M059J (cell line): Measurements from ENCODE around the gene SERPINB10. TPM values are rescaled to one million over a fixed set of nuclear protein-coding genes. Genes with fewer than 3 reads are reported as not detected.

Experiments used
- DNase-seq: peaks from one replicate; pipeline ENCODE4 v3.0.0-alpha.2; 2012; ENCODE audit warnings: low read depth
- total RNA-seq: library from RNA; depleted of rRNA; stranded (reverse); fragments of >200 nt; shearing (Covaris generic); gene quantifications from 2 replicates; pipeline ENCODE4 v1.2.3, GENCODE V29; 2014

SERPINB10 gene
- total RNA-seq, 1 experiment from 2014 or later: not detected

DNA sequence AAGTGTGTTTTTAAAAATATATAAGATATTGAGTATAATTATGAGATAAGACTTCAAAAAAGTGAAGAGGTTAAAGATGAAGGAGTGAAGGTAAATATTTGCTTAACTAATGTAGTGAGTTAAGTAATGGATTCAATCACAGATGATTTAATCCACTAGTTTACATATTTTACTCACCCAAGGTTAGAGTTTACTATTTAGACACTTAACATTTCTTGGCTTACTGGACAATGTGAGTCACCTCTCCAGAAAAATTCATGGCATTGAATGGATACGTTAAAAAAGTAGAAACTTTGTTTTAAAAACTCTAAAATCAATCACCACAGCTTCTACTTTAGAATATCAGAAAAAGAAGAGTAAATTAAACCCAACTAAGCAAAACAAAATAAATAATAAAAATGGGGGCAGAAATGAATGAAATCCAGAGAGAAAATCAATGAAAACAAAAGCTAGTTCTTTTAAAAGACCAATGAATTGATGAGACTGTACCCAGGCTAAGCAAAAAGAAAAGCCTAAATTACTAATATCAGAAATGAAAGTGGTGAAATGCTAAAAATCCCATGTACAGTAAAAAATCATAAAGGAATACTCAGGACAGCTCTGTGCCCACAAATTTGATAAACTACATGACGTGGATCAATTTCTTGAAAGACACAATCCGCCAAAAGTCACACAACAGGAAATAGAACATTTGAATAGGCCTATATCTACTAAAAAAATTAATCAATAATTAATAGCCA lies 39.5 kb downstream of the SERPINB10 start:
- no peak for DNase-seq

DNA sequence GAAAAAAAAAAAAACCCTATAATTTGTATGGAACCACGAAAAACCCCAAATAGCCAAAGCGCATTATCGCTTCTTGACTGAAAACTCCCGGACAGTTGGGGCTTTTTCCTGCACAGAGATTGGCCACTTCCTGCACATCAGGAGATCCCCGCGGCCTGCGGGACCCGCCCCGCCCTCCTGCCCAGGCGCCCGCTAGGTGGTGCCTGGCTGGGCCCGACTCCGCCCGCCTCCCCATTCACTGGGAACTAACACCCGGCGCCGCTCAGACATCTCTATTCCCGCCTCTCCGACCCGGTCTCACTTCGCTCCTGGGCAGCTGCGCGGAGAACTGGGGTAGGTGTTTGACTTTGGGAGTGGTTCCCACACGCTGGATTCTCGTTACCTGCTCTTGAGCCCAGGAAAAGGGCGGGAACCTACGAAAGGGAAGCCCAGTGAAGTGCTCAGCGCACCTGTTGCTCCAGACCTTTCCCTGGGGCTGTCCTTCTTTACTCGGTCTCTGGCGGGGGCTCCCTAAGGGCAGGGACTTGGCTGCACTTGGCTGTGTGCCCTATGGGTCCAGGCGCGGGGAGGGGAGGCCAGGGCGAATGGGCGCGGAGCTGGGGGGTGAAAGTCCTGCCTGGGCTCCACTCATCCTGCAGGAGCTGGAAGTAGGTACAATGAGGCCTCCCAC lies 41.4 kb downstream of the SERPINB10 start, which contains the start of gene HMSD:
Gene HMSD (plus strand): TSS at position 234 of the 670 bp plus-strand sequence. CDS start 4,155 bp downstream, outside the sequence.
- DNase-seq: peak; percentile 69

DNA sequence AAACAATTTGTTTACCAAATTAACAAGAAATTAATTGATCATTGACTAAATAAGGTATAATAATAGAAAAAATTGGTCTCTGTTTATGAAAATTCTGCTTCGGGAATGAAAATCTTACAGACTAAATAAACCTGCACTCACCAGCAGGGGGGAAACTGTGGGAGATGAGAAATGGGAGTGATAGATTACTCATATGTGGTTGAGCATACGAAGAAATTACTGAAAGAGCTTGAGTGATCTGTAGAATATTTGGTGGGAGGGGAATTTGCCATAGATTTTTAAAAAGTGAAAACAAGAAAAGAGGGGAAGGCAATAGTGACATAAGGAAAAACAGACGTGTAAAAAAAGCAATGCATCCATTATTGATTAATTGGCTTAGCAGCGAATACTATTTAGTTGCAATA lies 43.5 kb downstream of the SERPINB10 start:
- DNase-seq: peak; percentile 48

DNA sequence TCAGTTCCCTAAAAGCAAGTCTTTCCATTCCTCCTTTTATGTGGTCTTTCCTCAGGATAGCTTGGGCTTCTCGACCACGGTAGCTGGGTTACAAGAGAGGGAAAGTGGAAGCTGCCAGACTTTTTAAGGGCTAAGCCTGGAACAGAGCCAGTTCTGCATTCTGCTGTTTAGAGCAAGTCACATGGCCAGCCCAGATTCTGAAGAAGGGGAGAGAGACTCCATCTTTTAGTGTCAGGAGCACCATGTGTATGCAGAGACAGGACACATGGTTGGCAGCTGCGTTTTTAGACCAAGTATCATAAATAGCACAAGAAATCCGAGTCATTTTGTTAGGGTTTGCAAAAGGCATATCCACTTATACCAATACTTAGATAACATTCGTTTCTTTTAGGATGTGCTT lies 46.1 kb downstream of the SERPINB10 start:
- no peak for DNase-seq

DNA sequence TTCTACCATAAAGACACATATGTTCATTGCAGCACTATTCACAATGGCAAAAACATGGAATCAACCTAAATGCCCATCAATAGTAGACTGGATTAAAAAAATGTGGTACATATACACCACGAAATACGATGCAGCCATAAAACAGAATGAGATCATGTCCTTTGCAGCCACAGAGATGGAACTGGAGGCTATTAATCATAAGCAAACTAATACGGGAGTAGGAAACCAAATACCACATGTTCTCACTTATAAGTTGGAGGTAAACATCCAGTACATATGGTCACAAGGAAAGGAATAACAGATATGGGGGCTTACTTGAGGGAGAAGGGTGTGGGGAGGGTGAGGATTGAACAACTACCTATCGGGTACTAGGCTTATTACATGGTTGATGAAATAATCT lies 49.0 kb downstream of the SERPINB10 start:
- DNase-seq: peak; percentile 33

DNA sequence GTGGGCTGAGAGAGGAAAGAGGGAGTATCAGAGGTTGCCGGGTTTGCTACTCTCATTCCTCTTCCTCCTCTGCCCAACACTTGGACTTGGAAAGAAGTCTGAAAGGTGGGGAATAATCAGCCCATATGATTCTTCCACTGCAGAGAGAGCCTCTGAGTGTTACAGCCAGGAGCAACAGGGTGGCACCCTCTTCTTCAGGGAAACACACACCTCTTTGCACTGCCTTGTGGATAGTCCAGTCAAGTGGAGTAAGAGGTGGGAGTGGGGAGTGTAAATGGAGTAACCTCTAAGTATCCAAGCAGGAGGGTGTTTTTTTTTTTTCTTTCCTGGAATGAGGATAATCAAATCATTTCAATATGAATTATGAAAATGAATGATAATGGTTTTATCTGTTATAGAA lies 53.1 kb downstream of the SERPINB10 start:
- no peak for DNase-seq

DNA sequence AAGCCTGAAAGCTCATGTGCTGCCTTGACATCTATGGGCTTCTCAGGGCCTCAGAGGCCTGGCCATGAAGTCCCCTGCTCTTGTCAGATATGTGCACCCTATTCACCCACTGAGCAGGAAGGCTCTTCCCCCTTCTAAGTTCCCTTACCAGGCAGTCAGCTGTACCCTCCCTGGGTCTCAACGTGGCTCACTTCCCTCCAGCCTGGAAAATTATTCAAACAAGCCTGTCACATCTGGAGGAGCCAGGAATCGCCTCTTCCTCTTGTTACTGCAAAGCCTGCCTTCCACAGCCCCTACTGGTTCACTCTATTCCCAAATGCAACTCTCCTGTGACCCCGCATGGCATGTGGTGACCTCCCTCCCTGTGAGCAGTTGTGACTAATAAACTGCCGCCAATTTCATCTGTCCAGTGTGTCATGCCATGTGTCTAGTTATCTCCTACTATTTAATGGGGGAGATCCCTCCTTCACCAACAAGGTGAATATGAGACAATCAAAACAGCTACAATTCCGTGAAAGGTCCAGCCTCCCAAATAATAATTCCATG lies 53.8 kb downstream of the SERPINB10 start:
- peak; percentile 43 for DNase-seq

DNA sequence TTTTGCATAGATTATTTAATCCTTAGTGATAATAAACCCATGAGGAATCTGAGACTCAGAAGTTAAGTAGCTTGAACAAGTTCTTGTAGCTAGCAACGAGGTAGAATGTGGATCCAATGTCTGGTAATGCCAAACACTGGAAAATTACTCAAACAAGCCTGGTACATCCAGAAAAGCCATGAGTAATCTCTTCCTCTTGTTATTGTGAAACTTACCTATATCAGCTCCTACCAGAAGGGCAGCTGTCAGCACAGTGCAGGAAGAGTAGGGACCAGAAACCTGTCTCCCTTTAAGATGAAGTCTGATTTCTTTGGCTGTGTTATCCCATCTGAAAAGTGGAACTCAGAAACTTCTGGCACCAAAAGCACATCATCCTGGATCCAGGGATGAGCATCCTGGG lies 54.4 kb downstream of the SERPINB10 start:
- peak; percentile 35 for DNase-seq

DNA sequence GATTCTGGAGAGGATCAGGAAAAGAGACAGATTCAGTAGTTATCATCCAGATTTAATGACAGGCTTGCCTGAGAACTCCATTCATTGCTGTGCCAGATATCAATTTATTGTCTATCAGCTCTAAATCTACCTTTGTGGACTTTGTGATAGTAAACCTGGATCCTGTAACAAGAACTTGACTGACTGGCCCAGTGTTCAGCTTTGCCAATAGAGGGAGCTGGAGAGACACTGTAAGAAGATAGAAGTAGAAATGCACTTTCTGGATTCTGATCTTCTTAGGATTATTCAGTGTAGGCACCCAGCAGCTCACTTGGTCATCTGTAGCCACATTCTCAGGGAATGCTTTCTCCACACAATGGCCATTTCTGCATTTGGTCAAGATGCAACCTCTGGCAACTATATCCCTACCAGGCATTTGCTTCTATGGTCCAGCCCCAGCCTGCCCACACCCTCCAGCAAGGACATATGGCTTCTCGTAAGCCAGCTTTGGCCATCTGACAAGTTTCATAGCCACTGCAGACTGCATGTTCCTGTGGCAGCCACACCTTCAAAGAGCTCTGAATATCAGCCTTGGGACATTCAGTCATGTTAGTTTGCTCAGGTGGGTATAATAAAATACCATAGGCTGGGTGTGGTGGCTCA lies 56.0 kb downstream of the SERPINB10 start:
- peak; percentile 74 for DNase-seq

DNA sequence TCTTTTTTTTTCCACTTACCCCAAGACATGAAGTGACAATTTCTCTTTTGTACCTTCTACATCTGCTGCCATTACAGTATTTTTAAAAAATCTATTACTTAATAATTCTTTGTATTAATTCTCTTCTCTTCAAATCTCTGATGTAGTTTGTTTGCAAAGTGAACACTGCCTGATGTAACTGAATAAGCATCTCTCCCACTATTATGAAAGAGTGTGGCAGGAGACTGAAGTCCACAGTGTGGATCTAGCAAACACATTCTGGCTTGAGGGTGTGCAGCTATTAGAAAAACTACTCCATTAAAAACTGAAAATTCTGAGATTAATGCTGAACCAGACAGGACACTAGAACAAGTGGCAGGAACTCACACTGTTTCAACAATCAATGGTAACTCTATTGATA lies 57.1 kb downstream of the SERPINB10 start:
- no peak for DNase-seq

DNA sequence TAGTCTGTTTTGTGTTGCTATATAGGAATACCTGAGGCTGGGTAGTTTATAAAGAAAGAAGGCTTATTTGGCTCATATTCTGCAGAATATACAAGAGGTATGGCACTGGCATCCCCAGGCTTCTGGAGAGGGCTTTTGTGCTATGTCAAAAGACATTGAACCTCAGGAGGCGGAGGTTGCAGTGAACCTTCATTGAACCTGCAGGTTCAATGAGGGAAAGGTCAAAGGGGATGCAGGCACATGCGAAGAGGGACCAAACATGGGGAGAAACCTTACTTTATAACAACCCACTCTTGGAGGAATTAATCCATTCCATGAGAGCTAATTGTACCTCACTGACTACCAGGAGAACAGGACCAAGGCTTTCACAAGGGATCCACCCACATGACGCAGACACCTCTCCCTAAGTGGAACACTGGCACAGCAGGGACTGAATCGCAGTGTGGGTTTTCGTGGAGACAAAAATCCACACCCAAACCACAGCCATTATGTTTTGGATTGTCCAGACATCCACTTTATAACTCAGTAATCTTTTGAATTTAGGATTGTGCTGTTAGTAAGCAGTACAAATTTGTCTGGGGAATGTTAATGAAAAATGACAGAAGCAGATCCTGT lies 58.1 kb downstream of the SERPINB10 start:
- peak; percentile 57 for DNase-seq

DNA sequence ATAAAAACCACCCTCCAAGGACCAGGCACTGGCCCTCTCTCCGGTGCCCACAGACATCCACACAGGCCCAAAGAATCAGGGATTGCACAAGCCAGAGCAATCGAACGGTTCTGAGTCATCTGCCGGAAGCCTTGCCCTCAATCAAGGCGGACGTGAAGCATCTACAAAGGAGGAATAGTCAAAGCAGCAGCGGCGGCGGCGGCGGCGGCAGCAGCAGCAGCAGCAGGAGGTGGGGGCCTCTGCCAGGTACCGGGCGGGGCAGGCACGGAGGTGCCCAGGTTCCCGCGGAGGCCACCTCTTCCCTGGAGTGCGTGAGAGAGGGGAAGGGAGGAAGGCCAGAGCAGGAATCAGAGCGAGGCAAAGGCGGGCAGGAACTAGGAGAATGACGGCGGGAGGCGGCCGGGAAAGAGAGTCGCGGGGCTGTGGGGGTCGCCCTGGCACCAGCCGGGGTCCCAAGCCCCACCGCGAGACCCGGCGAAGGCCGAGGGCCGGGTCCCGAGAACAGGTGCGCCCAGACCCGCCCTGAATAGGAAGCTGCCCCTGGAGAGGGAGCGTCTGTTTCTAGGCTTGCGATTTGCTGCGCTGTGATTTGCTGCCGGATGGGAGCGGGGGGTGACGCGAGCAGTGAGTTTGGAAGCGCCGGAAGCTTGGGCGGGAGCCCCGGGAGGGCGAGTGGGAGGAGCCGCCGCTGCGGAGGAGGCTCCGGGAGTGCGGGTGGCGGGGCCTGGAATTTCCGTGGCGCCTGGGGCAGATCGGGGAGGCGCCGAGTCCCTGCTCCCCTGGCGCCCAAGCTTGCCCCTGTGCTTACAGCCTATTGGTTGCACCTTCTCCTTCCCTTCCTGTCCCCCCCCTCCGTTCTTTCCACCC lies 62.4 kb downstream of the SERPINB10 start, which contains the start of gene SERPINB8:
Gene SERPINB8 (plus strand): TSS at position 140 of the 867 bp plus-strand sequence. CDS start 8,228 bp downstream, outside the sequence.
- DNase-seq: peak; percentile 96

DNA sequence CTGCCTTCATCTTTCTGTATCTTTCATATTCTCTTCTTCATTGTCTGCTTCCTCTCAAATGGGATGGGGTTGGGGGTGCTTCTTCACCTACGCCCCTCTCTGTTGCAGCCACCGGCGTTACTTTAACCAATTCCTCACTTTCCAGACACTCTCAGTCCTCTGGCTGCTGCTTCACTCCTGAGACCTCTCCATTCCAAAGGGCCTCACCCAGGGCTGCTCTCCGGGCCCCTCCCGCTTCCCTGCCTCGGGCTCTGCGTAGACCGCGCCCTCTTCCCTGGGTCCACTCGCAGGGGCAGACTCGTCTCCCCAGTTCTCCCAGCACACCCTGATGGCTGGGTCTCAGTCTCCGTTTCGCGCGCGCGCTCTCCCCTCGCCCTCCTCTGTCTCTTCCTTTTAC lies 63.0 kb downstream of the SERPINB10 start:
- DNase-seq: no peak

DNA sequence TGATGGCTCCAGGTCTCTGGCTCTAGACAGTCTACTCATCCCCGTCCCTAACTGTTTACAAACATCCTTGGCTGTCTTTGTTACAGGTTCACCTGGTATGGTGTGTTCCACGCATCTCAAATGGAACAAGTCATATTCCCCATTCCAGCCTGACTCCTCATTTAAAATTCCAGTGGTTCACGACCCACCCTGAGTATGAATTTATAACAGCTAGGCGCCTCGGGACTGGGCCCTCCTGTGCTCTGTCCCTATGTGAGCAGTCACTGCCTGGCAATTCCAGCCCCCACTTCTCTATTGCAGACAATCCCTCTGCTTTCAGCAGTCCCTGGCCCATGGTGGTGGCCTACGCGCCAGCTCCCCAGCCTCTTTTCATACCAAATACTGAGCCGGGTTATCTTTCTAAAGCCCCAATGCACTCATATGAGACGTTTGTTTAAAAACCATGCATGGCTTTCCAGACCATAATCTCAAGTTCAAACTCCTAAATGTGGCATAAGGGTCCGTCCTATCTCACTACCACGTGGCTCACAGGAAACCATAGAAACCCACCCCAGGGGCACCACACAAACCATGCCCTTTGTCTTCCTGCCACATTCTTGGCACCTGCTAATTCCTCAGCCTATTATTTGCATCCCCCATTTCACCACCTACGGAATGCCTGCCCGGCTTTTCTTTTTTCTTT lies 63.7 kb downstream of the SERPINB10 start:
- peak; percentile 25 for DNase-seq

DNA sequence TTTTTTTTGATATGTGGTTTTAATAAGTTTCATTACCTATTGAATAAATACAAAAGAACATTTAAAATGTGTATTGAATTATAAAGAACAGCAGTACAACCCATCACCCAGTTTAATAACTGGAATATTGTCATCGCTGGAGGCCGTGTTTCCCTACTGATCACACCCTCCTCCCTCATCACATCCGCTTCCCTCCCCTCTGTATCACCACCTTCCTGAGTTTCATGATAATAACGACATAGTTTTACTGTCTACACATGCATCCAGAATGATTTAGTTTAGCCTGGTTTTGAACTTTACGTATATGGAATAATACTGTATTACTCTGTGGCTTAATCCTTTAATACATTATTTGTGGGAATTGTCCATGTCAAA lies 64.2 kb downstream of the SERPINB10 start:
- DNase-seq: no peak

DNA sequence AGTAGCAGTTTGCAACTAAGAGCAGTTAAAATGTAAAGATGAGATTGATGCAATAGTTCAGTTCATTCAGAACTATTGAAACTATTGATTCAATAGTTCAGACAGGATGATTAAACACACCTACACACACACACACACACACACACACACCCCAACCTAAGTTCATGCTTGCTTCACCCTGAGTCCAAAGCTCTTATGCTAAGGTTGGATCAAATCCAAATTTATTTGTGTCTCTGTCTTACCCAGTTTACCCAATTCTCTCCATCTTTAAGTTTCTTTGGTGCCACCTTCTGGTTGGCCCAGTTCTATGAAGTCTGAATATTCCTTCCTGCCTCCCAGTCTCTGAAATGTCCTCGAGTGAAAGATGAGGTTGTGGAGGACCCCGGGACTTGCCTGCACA lies 67.2 kb downstream of the SERPINB10 start:
- peak; percentile 57 for DNase-seq

DNA sequence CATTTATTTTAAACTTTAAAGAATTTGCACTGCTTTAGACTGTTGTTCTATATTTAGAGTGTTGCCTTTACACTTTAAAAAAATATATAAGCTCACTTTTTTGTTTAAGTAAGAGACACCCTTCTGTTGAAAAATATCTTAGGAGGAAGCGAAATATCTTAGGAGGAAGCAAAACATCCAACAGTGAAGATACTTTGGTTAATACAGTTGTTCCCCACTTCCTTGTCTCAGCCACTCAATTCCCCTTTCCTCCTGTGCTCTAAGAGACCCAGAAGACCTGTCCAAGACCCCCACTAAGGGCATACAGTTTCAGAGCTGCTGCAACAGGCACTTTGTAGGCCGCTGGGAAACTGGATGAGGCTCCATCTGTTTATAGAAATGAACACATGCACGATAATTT lies 67.9 kb downstream of the SERPINB10 start:
- DNase-seq: no peak

DNA sequence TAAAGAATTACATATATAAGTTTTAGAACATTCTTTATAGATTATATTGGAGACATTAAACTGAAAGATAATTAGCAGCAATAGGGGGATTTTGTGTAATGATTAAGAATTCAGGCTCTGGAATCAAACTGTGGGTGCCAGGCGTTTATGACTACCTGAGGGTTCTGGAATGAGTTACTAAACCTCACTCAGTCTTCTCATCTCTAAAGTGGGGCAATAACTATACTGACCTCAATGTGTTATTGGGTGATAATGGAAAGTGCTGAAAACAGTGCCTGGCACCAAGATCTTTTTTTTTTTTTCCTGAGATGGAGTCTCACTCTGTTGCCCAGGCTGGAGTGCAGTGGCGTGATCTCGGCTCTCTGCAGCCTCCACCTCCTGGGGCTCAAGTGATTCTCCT lies 69.3 kb downstream of the SERPINB10 start:
- DNase-seq: no peak

DNA sequence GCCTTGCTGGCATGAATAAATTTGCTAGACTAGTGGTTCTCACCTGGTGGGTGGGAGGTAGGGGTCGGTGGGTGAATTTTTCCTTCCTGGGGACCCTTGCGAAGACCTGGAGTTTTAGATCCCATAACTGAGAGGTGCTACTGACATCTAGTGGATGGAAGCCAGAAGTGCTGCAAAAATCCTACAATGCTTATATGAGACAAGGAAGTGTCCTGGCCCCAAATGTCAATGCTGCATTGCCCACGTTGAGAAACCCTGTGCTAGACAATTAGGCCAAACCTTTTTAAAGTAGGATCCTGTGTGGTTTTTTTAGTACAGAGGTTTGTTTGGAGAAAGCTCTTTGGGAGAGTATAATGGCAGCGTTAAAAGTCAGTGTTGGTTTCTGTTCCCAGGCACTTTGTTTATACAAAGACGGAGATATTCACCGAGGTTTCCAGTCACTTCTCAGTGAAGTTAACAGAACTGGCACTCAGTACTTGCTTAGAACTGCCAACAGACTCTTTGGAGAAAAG lies 71.7 kb downstream of the SERPINB10 start:
- peak; percentile 71 for DNase-seq

DNA sequence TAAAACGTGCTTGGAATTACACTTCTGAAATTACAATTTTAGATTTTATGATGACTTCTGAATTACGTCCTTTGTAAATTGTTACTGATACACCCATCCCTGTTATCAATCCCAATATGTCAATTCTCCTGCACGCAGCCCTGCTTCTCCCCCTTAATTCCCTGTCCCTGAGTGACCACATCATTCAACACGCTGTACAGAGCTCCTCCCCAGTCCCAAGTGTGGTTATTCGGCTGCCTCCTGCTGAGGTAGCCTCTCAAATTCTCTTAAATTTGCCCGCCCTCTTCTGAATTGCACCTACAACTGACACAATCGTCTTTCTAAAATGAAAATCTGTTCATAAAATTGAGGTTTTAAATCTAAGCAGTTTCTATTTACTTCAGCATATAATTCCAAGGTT lies 72.3 kb downstream of the SERPINB10 start:
- no peak for DNase-seq
